Activated CD4-positive, alpha-beta T cell treated with anti-CD3 and anti-CD28 coated beads for 36 hours (primary cell): Measurements from ENCODE around the gene NECTIN2. TPM values are rescaled to one million over a fixed set of nuclear protein-coding genes. Genes with fewer than 3 reads are reported as not detected.
"Not testable (repeated sequence)": the region's sequence is repeated elsewhere in the genome, so short reads cannot be mapped to it uniquely, and the experiment has no call there.

Experiments used
- ATAC-seq: fragments of 200-7000 bp; cut with Tn5 transposase; one replicate; pipeline ENCODE4 v1.10.0; 2021; ENCODE audit warnings: mild to moderate bottlenecking, moderate library complexity
- CTCF ChIA-PET: fragments of 350-600 bp; sonication (Branson Sonifier 250); formaldehyde crosslinking; loops from one replicate; lab custom pipeline; 2021; ENCODE audit warnings: antibody characterized with exemption; lab: Charles Lee
- POLR2A ChIA-PET: fragments of 350-600 bp; sonication (Branson Sonifier 250); formaldehyde crosslinking; loops from one replicate; lab custom pipeline; 2021; ENCODE audit warnings: antibody characterized with exemption, inconsistent platforms; lab: Charles Lee
- DNase-seq: peaks from one replicate; pipeline ENCODE4 v3.0.0-alpha.2; 2020
- H3K27ac Mint-ChIP-seq: one replicate; pipeline ENCODE4 v1.8.0; 2021; ENCODE audit warnings: mixed read lengths
- H3K27me3 Mint-ChIP-seq: one replicate; pipeline ENCODE4 v1.8.0; 2021; ENCODE audit warnings: mixed read lengths
- H3K36me3 Mint-ChIP-seq: one replicate; pipeline ENCODE4 v1.8.0; 2021; ENCODE audit warnings: low read depth, mixed read lengths
- H3K4me1 Mint-ChIP-seq: one replicate; pipeline ENCODE4 v1.8.0; 2021; ENCODE audit warnings: mixed read lengths
- H3K4me3 Mint-ChIP-seq: one replicate; pipeline ENCODE4 v1.8.0; 2021; ENCODE audit warnings: mild to moderate bottlenecking, moderate library complexity, mixed read lengths
- H3K9me3 Mint-ChIP-seq: one replicate; pipeline ENCODE4 v1.8.0; 2021; ENCODE audit warnings: low read depth, mixed read lengths
- intact Hi-C, 2 experiments: fragments of 100-400 bp; cut with DNase I in 1 of 2; cut with micrococcal nuclease in 1 of 2; formaldehyde crosslinking; loops; one replicate each; pipeline versions ENCODE4 v1.14.2 to v1.15.1; 2022 to 2024; cut with DNase I, micrococcal nuclease
- total RNA-seq, 2 experiments: library from RNA; stranded (reverse); gene quantifications; one replicate each; pipeline ENCODE4 v1.2.3, GENCODE V29; 2021

Gene NECTIN2
- total RNA-seq, 2 experiments from 2014 or later = 0.80 to 0.93 TPM

GRCh38 chr19:44913512-44914432, 67.7 kb downstream of the NECTIN2 start:
- H3K36me3 Mint-ChIP-seq, H3K4me1 Mint-ChIP-seq, ATAC-seq, H3K9me3 Mint-ChIP-seq, DNase-seq, intact Hi-C loops, POLR2A ChIA-PET: not testable (repeated sequence)
- Mint-ChIP-seq H3K4me3 (peak overlapping the region; percentile 89), H3K27me3 (peaks cover 25% of the 10 kb centered on the region), H3K27ac (peak overlapping the region; percentile 93)
- CTCF ChIA-PET = interaction anchor here (0.6 to 1.5 kb wide), 4 partner anchors 10 to 42 kb away, joined by 3 to 4 read pairs (median 3); no protein-coding TSS in a partner anchor

DNA sequence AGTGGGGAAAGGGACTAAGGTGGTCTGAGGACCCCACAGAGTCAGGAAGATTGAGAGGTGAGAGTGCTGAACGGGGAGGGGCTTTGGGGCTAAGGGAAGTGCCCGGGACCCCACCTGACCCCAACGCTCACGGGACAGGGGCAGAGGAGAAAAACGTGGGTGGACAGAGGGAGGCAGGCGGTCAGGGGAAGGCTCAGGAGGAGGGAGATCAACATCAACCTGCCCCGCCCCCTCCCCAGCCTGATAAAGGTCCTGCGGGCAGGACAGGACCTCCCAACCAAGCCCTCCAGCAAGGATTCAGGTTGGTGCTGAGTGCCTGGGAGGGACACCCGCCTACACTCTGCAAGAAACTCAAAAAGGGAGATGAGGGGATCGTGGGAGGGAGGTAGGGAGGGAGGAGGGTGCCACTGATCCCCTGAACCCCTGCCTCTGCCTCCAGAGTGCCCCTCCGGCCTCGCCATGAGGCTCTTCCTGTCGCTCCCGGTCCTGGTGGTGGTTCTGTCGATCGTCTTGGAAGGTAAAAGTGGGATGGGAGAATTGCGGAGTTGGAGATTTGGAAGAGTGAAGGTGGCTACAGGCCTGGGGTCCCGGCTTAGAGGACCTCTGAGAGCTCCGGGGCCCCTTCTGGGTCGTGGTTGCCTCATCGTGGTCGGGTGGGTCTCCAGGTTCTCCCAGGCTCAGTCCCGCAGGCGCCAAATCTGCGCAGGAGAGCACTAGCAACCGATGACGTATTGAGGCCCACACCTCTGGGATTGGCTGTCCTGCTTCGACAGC, 68.5 kb downstream of the NECTIN2 start, which contains the start of gene APOC1:
Gene APOC1 (plus strand): TSS at position 176 of the 774 bp plus-strand sequence. CDS start 284 bp downstream, at position 460.
- ATAC-seq = peak; percentile 99
- CTCF ChIA-PET = interaction anchor here (1.0 kb wide), 1 partner anchor 37 kb away, joined by 3 read pairs; no protein-coding TSS in a partner anchor
- Mint-ChIP-seq H3K4me3 (peak within 1 kb of the TSS; percentile 89), H3K27ac (peak within 1 kb of the TSS; percentile 93), H3K27me3 (peaks cover 25% of the 10 kb centered on the region)
- H3K9me3 Mint-ChIP-seq, H3K36me3 Mint-ChIP-seq, POLR2A ChIA-PET, H3K4me1 Mint-ChIP-seq: not testable (repeated sequence)
- intact Hi-C loops = loop anchor here in 1 of 2 experiments (1.0 kb wide), 5 partner anchors 24 to 456 kb away; partner anchors contain the start of genes ERCC2 and RELB
- DNase-seq = peak; percentile 88

DNA sequence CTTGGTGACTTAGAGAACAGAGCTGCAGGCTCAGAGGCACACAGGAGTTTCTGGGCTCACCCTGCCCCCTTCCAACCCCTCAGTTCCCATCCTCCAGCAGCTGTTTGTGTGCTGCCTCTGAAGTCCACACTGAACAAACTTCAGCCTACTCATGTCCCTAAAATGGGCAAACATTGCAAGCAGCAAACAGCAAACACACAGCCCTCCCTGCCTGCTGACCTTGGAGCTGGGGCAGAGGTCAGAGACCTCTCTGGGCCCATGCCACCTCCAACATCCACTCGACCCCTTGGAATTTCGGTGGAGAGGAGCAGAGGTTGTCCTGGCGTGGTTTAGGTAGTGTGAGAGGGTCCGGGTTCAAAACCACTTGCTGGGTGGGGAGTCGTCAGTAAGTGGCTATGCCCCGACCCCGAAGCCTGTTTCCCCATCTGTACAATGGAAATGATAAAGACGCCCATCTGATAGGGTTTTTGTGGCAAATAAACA, 78.2 kb downstream of the NECTIN2 start:
- POLR2A ChIA-PET = interaction anchor here (0.6 kb wide), 1 partner anchor 19 kb away, joined by 4 read pairs; no protein-coding TSS in a partner anchor
- CTCF ChIA-PET = interaction anchor here (0.6 kb wide), 1 partner anchor 235 kb away, joined by 5 read pairs; no protein-coding TSS in a partner anchor
- Mint-ChIP-seq H3K4me1 (peaks cover 4% of the 10 kb centered on the region), H3K27me3 (peaks cover 17% of the 10 kb centered on the region), H3K27ac (no peak overlapping the region), H3K9me3 (no peaks in the 10 kb centered on the region), H3K36me3 (no peaks in the 10 kb centered on the region), H3K4me3 (no peak overlapping the region)
- no peak for ATAC-seq
- intact Hi-C loops = no loop called here
- DNase-seq = no peak

DNA sequence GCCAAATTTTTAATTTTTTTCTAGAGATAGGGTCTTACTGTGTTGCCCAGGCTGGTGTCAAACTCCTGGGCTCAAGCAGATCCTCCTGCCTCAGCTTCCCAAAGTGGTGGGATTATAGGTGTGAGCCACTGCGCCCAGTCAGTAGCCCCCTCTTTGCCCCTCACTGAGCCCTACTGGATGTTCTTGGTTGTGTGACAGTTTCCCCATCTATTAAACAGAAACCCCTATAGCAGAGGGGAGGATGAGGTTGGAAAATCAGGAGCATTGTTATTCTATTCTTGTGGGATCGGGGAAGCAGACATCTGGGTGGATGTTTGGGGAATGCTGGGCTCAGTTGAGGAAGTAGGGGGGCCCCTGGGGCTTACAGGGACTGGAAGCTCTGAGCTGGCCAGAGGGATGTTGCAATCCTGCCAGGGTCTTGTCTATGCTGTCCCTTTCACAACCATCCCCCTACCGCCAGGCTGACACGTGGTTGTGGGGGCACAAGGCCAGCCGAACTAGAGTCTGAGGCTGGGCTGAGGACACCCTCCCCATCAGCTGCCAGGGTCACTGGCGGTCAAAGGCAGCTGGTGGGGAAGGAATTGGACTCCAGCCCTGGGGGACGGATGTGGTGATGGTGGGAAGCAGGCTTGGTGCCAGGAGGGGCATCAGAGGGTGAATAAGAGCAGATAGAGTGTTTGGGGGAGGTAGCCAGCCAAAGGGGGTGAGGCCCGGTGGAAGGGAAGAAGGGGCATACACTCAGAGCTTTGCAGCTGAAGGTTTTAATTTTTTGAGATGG, 79.2 kb downstream of the NECTIN2 start:
- Mint-ChIP-seq H3K27me3 (peaks cover 17% of the 10 kb centered on the region), H3K4me3 (no peak overlapping the region), H3K4me1 (peaks cover 4% of the 10 kb centered on the region), H3K27ac (no peak overlapping the region), H3K36me3 (no peaks in the 10 kb centered on the region), H3K9me3 (no peaks in the 10 kb centered on the region)
- intact Hi-C loops = no loop called here
- CTCF ChIA-PET = no interaction called here
- ATAC-seq (no peak), DNase-seq (no peak)
- POLR2A ChIA-PET = interaction anchor here (0.8 kb wide), 1 partner anchor 19 kb away, joined by 3 read pairs; the partner anchor contains the start of gene APOE

DNA sequence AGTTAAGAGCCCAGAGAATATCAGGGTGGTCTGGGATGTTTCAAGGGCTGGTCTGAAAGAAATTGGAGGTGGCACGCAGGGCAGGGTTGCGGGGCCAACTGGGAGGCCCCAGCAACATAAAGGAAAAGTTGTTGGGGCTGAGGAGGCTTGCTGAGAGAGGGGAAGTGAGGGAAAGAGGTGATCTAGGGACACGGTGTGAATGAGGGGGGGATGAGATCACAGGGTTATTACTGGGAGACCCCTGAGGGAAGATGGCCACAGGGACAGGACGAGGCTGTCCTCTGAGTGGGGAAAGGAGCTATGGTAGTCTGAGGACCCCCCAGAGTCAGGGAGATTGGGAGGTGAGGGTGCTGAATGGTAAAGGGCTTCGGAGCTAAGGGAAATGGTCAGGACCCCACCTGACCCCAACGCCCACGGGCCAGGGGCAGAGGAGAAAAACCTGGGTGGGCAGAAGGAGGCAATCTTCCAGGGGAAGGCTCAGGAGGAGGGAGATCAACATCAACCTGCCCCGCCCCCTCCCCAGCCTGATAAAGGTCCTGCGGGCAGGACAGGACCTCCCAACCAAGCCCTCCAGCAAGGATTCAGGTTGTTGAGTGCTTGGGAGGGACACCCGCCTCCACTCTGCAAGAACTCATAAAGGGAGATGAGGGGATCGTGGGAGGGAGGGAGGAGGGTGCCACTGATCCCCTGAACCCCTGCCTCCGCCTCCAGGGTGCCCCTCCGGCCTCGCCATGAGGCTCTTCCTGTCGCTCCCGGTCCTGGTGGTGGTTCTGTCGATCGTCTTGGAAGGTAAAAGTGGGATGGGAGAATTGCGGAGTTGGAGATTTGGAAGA, 80.4 kb downstream of the NECTIN2 start:
- H3K36me3 Mint-ChIP-seq, H3K4me1 Mint-ChIP-seq, H3K27ac Mint-ChIP-seq, H3K4me3 Mint-ChIP-seq, POLR2A ChIA-PET, intact Hi-C loops, H3K9me3 Mint-ChIP-seq, CTCF ChIA-PET, DNase-seq: not testable (repeated sequence)
- peak; percentile 21 for ATAC-seq
- peaks cover 17% of the 10 kb centered on the region for H3K27me3 Mint-ChIP-seq

DNA sequence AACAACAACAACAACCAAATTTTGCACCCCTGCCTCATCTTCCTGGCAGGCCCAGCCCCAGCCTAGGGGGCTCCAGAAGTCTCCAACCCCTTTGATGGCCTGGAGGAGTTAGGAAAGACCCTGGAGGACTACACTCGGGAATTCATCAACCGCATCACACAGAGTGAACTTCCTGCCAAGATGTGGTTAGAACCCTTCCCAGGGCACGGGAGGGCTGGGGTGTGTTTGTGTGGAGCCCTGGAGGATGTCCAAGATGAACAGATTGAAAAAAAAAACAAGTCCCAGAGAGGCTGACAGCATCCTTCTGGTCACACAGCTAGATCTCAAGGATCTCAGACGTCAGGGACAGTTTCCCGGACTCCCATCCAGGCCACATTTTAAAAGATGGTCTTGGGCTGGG, 81.6 kb downstream of the NECTIN2 start:
- H3K27me3 Mint-ChIP-seq = peaks cover 17% of the 10 kb centered on the region
- ChIA-PET CTCF (interaction anchor here (0.7 kb wide), 1 partner anchor 279 kb away, joined by 3 read pairs; no protein-coding TSS in a partner anchor), POLR2A (no interaction called here)
- no peak overlapping the region for H3K4me3 Mint-ChIP-seq
- H3K9me3 Mint-ChIP-seq = no peaks in the 10 kb centered on the region
- H3K36me3 Mint-ChIP-seq = no peaks in the 10 kb centered on the region
- intact Hi-C loops = no loop called here
- peaks cover 4% of the 10 kb centered on the region for H3K4me1 Mint-ChIP-seq
- H3K27ac Mint-ChIP-seq = no peak overlapping the region
- DNase-seq (no peak), ATAC-seq (no peak)

DNA sequence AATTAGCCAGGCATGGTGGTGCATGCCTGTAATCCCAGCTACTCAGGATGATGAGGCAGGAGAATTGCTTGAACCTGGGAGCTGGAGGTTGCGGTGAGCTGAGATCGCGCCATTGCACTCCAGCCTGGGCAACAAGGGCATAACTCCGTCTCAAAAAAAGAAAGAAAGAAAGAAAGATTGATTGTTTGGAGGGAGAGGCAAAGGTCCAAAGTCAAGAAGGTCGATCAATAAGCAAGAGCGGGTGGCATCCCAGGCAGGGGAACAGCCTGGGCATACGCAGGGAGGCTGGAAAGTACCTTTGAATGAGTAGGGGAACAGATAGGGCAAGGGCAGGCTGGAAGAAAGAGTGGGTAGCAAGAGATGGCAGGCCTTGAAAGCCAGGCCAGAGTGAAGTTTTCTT, 84.0 kb downstream of the NECTIN2 start:
- Mint-ChIP-seq H3K9me3 (no peaks in the 10 kb centered on the region), H3K36me3 (no peaks in the 10 kb centered on the region), H3K4me3 (no peak overlapping the region), H3K4me1 (peaks cover 4% of the 10 kb centered on the region), H3K27ac (no peak overlapping the region), H3K27me3 (peaks cover 17% of the 10 kb centered on the region)
- no peak for ATAC-seq
- intact Hi-C loops = no loop called here
- POLR2A ChIA-PET = no interaction called here
- CTCF ChIA-PET = no interaction called here
- DNase-seq = no peak

GRCh38 chr19:44931541-44931940, 85.4 kb downstream of the NECTIN2 start:
- H3K27ac Mint-ChIP-seq = no peak overlapping the region
- CTCF ChIA-PET = no interaction called here
- no peaks in the 10 kb centered on the region for H3K9me3 Mint-ChIP-seq
- DNase-seq (no peak), ATAC-seq (no peak)
- peaks cover 4% of the 10 kb centered on the region for H3K4me1 Mint-ChIP-seq
- intact Hi-C loops = no loop called here
- no peak overlapping the region for H3K4me3 Mint-ChIP-seq
- POLR2A ChIA-PET = no interaction called here
- no peaks in the 10 kb centered on the region for H3K36me3 Mint-ChIP-seq
- H3K27me3 Mint-ChIP-seq = peaks cover 5% of the 10 kb centered on the region
